Measurements from ENCODE around the gene UNC5A.

The UNC5A gene

GRCh38 chr5:176810081-176810597, at the start of gene UNC5A:
Gene UNC5A, plus strand, starts transcription at chr5:176810559. Its CDS starts 192 bp downstream, at chr5:176810751.
- FAIRE-seq (no peak), DNase-seq (ENCODE audit: insufficient read length, low spot score) (peak; percentile 69)
- no peak for TF ChIP-seq CTCF (IDR thresholded peaks at IDR 0.05; ENCODE audit: insufficient read depth, missing control alignments)

- FAIRE-seq: no peak
- TF ChIP-seq CTCF (IDR thresholded peaks at IDR 0.05; ENCODE audit: insufficient read depth, missing control alignments): no peak
- DNase-seq (ENCODE audit: insufficient read length, low spot score): no peak
Observed at GRCh38 chr5:176761755-176762154, 48.6 kb upstream of the UNC5A start.

GRCh38 chr5:176762489-176762888, 47.9 kb upstream of the UNC5A start:
- TF ChIP-seq CTCF (IDR thresholded peaks at IDR 0.05; ENCODE audit: insufficient read depth, missing control alignments): no peak
- DNase-seq (ENCODE audit: insufficient read length, low spot score): no peak
- FAIRE-seq: no peak

- FAIRE-seq (no peak), DNase-seq (ENCODE audit: insufficient read length, low spot score) (no peak)
- no peak for TF ChIP-seq CTCF (IDR thresholded peaks at IDR 0.05; ENCODE audit: insufficient read depth, missing control alignments)
Observed at GRCh38 chr5:176765687-176766086, 44.7 kb upstream of the UNC5A start.

- FAIRE-seq: no peak
Observed at GRCh38 chr5:176768174-176768970, 42.0 kb upstream of the UNC5A start.

GRCh38 chr5:176769911-176770310, 40.4 kb upstream of the UNC5A start:
- FAIRE-seq (no peak), DNase-seq (ENCODE audit: insufficient read length, low spot score) (no peak)
- TF ChIP-seq CTCF (IDR thresholded peaks at IDR 0.05; ENCODE audit: insufficient read depth, missing control alignments): no peak

More at GRCh38 chr5:176768174-176768970, 42.0 kb upstream of the UNC5A start:
- DNase-seq (ENCODE audit: insufficient read length, low spot score): no peak
- no peak for TF ChIP-seq CTCF (IDR thresholded peaks at IDR 0.05; ENCODE audit: insufficient read depth, missing control alignments)

GRCh38 chr5:176770431-176770830, 39.9 kb upstream of the UNC5A start:
- FAIRE-seq: no peak
- no peak for TF ChIP-seq CTCF (IDR thresholded peaks at IDR 0.05; ENCODE audit: insufficient read depth, missing control alignments)
- no peak for DNase-seq (ENCODE audit: insufficient read length, low spot score)

Data from D721Med (cell line).